Body of pancreas (tissue), 4 donors: Measurements from ENCODE around the gene SYP. TPM values are rescaled to one million over a fixed set of nuclear protein-coding genes. Genes with fewer than 3 reads are reported as not detected.

Source experiments
- ATAC-seq: fragments of 150-250 bp; one replicate; pipeline ENCODE4 v1.9.1; 2016
- DNase-seq, 4 donors: peaks; one replicate each; pipeline ENCODE4 v3.0.0-alpha.2; 2019
- H3K27ac ChIP-seq, 4 donors: fragments of 200-600 bp; sonication (generic); 1 replicate in 3 of 4; 2 replicates in 1 of 4; pipeline versions ENCODE4 v1.5.1 to v1.6.1; 2016 to 2019; ENCODE audit warnings: mild to moderate bottlenecking in 1 of 4, mixed read lengths in 1 of 4, moderate library complexity in 1 of 4
- H3K27me3 ChIP-seq, 2 donors: fragments of 200-600 bp; sonication (generic); one replicate each; pipeline ENCODE4 v1.6.0; 2016; ENCODE audit warnings: mild to moderate bottlenecking in 1 of 2
- H3K36me3 ChIP-seq, 2 donors: fragments of 200-600 bp; sonication (generic); replicated peaks in 1 of 2; 2 replicates each; pipeline ENCODE4 v1.5.1; 2016; ENCODE audit warnings: low read depth in 2 of 2; ENCODE audit not compliant: insufficient read depth in 1 of 2
- H3K4me1 ChIP-seq: fragments of 200-600 bp; sonication (generic); one replicate; pipeline ENCODE4 v1.6.0; 2016
- H3K4me3 ChIP-seq, 2 donors: fragments of 200-600 bp; sonication (generic); 1 replicate in 1 of 2; 2 replicates in 1 of 2; pipeline ENCODE4 v1.5.1; 2016 to 2019
- H3K9me3 ChIP-seq, 3 donors: fragments of 200-600 bp; sonication (generic); 1 replicate in 2 of 3; 2 replicates in 1 of 3; pipeline ENCODE4 v1.5.1; 2016
- POLR2A ChIP-seq, 3 donors: fragments of 450-650 bp; IDR thresholded peaks; one replicate each; pipeline ENCODE4 v1.6.1; 2016; ENCODE audit warnings: antibody characterized with exemption in 3 of 3, mild to moderate bottlenecking in 2 of 3
- WGBS, 2 donors: methylation state at CpG; one replicate each; pipeline ENCODE4 v1.1.5; 2017; 5-methylcytosine and 5-hydroxymethylcytosine counted together
- intact Hi-C: fragments of 100-400 bp; cut with DNase I; formaldehyde crosslinking; loops from one replicate; pipeline ENCODE4 v1.15.1; 2023
- total RNA-seq, 2 donors: library from RNA; depleted of rRNA; stranded (reverse); fragments of >200 nt; gene quantifications; one replicate each; pipeline ENCODE4 v1.1.0, GENCODE V29; 2016
- TF ChIP-seq, protein P1 (sequence below), 7 experiments: fragments of 450-650 bp in 4 of 7; fragments of 200-600 bp in 3 of 7; sonication (generic) in 3 of 7; IDR thresholded peaks; one replicate each; pipeline ENCODE4 v1.5.1; 2016 to 2019; ENCODE audit warnings: antibody characterized with exemption in 7 of 7

The SYP gene
- total RNA-seq, 2 donors from 2014 or later: 5.4 to 6.6 TPM

DNA sequence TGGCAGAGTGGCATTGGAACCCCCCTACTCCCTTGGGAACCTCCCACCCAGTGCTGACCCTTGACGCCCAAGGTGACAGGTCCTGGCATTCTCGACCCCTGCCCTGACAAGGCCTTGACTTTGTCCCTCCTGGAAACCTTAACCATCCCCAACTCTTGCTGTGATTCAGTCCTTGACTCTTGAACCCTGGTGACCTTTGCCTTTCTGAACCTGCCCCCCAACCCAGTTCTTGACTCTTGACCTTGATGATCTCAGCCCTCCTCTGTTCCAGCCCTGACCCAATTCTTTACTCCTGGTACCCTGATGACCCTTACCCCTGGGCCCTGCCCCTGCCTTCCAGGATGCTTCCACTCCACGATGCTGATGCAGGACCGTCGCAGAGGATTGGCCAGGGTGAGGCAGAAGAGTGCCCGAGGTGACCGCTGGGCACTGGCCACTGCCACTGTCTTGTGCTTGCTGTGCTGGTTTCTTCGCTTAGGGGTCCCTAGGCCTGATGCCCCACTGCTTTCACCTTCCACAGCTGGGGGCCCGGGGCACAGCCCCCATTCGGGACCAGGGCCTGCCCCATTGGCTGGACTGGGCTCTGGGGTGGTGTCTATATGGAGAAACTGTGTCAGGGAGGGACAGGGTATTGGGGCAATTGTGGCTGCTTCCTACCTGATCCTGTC, 31.5 kb upstream of the SYP start:
- TF ChIP-seq, protein P1, sequence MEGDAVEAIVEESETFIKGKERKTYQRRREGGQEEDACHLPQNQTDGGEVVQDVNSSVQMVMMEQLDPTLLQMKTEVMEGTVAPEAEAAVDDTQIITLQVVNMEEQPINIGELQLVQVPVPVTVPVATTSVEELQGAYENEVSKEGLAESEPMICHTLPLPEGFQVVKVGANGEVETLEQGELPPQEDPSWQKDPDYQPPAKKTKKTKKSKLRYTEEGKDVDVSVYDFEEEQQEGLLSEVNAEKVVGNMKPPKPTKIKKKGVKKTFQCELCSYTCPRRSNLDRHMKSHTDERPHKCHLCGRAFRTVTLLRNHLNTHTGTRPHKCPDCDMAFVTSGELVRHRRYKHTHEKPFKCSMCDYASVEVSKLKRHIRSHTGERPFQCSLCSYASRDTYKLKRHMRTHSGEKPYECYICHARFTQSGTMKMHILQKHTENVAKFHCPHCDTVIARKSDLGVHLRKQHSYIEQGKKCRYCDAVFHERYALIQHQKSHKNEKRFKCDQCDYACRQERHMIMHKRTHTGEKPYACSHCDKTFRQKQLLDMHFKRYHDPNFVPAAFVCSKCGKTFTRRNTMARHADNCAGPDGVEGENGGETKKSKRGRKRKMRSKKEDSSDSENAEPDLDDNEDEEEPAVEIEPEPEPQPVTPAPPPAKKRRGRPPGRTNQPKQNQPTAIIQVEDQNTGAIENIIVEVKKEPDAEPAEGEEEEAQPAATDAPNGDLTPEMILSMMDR (IDR thresholded peaks at IDR 0.05): no peak
- TF ChIP-seq POLR2A (IDR thresholded peaks at IDR 0.05): no peak
- no peak for ATAC-seq
- no peak overlapping the region for H3K27ac ChIP-seq
- peaks cover 7% of the 10 kb centered on the region for H3K4me1 ChIP-seq
- no peaks in the 10 kb centered on the region for H3K9me3 ChIP-seq
- no peak overlapping the region for H3K4me3 ChIP-seq
- H3K27me3 ChIP-seq: no peaks in the 10 kb centered on the region
- intact Hi-C loops: no loop called here
- DNase-seq: no peak
- no peaks in the 10 kb centered on the region for H3K36me3 ChIP-seq
- 60 to 100% methylated on average over 1 to 3 of the region's 10 CpGs for WGBS, 2 donors

DNA sequence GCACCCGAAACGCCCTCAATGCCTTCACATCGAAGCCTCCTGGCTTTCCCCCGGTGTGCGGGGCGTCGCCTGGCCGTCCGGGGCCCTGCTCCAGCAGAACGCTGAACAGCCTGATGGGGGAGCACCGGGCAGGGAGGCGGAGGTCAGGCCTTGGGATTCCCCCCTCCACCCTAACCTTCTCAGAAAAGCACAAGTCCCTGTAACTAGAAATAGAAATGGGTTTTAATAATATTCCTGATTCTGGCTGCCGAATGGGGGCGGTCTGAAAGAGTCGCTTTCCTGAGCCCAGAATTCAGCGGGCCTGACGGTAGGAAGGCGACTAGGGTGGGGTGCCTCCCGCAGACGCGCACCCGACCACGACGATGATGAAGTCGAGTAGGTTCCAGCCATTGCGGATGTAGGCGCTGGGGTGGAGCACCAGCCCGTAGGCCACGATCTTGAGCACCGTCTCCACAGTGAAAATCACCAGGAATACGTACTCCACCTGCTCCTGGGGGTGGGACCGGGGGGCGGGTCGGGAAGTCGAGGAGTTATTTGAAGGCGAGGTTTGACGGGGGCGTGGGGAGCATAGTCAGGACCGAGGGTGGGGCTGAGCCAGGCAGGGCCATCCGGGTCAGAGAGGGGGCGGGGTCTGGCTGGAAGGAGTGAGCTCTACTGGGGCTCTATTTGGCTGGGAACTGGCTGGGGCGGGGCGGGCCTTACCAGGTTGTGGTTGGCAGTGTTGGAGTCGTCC, 30.7 kb upstream of the SYP start:
- no peaks in the 10 kb centered on the region for H3K27me3 ChIP-seq
- H3K9me3 ChIP-seq: no peaks in the 10 kb centered on the region
- no peak overlapping the region for H3K4me3 ChIP-seq
- H3K4me1 ChIP-seq: no peaks in the 10 kb centered on the region
- ATAC-seq (peak; percentile 65), DNase-seq (peak; percentile 60 to 81 (median 66))
- 14% methylated on average over 20 of the region's 44 CpGs; no CpG with 5 or more reads in 1 of the 2 donors for WGBS, 2 donors
- intact Hi-C loops: no loop called here
- TF ChIP-seq POLR2A (IDR thresholded peaks at IDR 0.05): no peak
- TF ChIP-seq, protein P1 (IDR thresholded peaks at IDR 0.05): peak in 2 of 7 experiments; percentile 5 to 9
- H3K36me3 ChIP-seq: no peaks in the 10 kb centered on the region
- peak overlapping the region in 1 of 4 donors; percentile 28 for H3K27ac ChIP-seq

DNA sequence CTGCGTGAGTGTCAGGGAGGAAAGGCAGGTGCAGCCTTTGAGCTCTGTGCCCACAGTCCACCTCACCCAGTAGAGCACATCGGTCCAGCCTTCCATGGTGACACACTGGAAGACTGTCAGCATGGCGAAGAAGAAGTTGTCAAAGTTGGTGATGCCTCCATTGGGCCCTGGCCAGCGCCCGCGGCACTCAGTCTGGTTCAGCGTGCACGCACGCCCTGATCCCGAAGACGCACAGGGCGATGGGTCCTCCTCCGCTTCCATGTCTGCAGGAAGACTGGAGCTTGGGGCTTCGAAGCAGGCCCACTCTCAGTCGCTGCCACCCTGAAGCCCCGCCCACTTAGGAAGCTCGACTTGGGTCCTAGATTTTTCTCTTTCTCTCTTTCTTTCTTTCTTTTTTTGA, 28.2 kb upstream of the SYP start:
- H3K36me3 ChIP-seq: no peaks in the 10 kb centered on the region
- H3K9me3 ChIP-seq: no peaks in the 10 kb centered on the region
- WGBS, 2 donors: 80 to 94% methylated on average over 2 to 11 of the region's 17 CpGs
- no peak overlapping the region for H3K4me3 ChIP-seq
- no peak overlapping the region for H3K27ac ChIP-seq
- no peak for DNase-seq
- no peaks in the 10 kb centered on the region for H3K4me1 ChIP-seq
- no peak for ATAC-seq
- no peaks in the 10 kb centered on the region for H3K27me3 ChIP-seq
- TF ChIP-seq POLR2A (IDR thresholded peaks at IDR 0.05): no peak
- intact Hi-C loops: no loop called here

DNA sequence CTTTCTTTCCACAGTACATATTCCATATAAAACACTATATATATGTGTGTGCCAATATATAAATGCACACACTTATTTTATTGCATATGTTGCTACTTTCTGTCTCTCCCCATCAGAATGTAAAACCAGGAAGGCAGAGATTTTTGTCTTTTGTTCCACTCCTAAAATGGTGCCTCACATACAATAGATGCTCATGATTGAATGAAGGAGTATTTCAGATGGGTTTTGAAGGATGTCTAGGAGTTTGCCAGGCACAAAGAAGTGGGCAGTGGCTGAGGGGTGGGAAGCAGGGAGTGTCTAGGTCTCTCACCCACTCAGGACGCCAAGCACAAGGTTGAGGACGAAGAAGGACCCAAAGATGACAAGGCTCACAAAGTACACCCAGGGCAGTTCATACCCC, 27.7 kb upstream of the SYP start:
- H3K27ac ChIP-seq: no peak overlapping the region
- TF ChIP-seq POLR2A (IDR thresholded peaks at IDR 0.05): no peak
- H3K27me3 ChIP-seq: no peaks in the 10 kb centered on the region
- H3K9me3 ChIP-seq: no peaks in the 10 kb centered on the region
- no peaks in the 10 kb centered on the region for H3K36me3 ChIP-seq
- WGBS, 2 donors: 95% methylated on average over 2 of the region's 2 CpGs; no CpG with 5 or more reads in 1 of the 2 donors
- H3K4me3 ChIP-seq: no peak overlapping the region
- ATAC-seq (no peak), DNase-seq (no peak)
- intact Hi-C loops: no loop called here
- no peaks in the 10 kb centered on the region for H3K4me1 ChIP-seq

GRCh38 chrX:49226946-49227345, 27.0 kb upstream of the SYP start:
- Histone ChIP-seq H3K9me3 (no peaks in the 10 kb centered on the region), H3K36me3 (no peaks in the 10 kb centered on the region), H3K27ac (no peak overlapping the region), H3K4me1 (no peaks in the 10 kb centered on the region), H3K4me3 (no peak overlapping the region), H3K27me3 (no peaks in the 10 kb centered on the region)
- ATAC-seq: no peak
- intact Hi-C loops: no loop called here
- TF ChIP-seq POLR2A (IDR thresholded peaks at IDR 0.05): no peak
- TF ChIP-seq, protein P1 (IDR thresholded peaks at IDR 0.05): no peak
- WGBS, 2 donors: 84 to 87% methylated on average over 3 of the region's 9 CpGs
- DNase-seq: no peak
